Right lobe of liver (tissue), 4 donors: ENCODE measurements around the gene ARHGAP27.

ENCODE experiments used
- POLR2A ChIP-seq: fragments of 450-650 bp; IDR thresholded peaks from one replicate; pipeline ENCODE4 v1.6.1; 2017; ENCODE audit warnings: antibody characterized with exemption, mild to moderate bottlenecking
- TF ChIP-seq, protein P1 (sequence below), 4 donors: fragments of 200-600 bp in 3 of 4; fragments of 450-650 bp in 1 of 4; IDR thresholded peaks; one replicate each; pipeline versions ENCODE4 v1.5.1 to v1.8.0; 2016 to 2022; ENCODE audit warnings: antibody characterized with exemption in 4 of 4, mild to moderate bottlenecking in 2 of 4
- donor health status: DM: no; HTN: no; CAD: no.
- donor health status: DM: no; HTN: no; CAD: no.
- donor health status: DM: no; HTN: yes; CAD: no.

DNA sequence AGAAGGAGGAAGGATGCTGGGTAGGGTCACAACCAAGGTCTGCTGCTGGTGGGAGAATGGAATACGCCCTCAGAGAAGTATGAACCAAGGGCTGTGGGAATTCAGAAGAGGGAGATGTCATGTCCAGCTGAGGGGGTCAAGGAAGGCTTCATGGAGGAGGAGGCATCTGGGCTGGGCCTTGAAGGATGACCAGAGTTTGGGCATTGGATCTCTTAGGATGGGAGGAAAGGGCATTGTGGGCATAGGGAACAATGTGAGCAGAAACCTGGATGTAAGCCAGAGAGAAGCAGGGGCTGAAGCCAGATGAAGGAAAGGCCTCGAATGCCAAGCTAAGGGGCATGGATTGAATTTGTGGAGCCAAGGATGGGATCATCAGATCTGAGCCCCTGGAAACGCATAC is 66.6 kb downstream of the ARHGAP27 start:
- TF ChIP-seq, protein P1, sequence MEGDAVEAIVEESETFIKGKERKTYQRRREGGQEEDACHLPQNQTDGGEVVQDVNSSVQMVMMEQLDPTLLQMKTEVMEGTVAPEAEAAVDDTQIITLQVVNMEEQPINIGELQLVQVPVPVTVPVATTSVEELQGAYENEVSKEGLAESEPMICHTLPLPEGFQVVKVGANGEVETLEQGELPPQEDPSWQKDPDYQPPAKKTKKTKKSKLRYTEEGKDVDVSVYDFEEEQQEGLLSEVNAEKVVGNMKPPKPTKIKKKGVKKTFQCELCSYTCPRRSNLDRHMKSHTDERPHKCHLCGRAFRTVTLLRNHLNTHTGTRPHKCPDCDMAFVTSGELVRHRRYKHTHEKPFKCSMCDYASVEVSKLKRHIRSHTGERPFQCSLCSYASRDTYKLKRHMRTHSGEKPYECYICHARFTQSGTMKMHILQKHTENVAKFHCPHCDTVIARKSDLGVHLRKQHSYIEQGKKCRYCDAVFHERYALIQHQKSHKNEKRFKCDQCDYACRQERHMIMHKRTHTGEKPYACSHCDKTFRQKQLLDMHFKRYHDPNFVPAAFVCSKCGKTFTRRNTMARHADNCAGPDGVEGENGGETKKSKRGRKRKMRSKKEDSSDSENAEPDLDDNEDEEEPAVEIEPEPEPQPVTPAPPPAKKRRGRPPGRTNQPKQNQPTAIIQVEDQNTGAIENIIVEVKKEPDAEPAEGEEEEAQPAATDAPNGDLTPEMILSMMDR (IDR thresholded peaks at IDR 0.05) = no peak
- no peak for TF ChIP-seq POLR2A
